Psoas muscle (tissue), 8 donors: ENCODE results near the gene NCSTN. TPM values are rescaled to one million over a fixed set of nuclear protein-coding genes. Genes with fewer than 3 reads are reported as not detected.

ENCODE experiments used
- ATAC-seq, 4 donors: fragments of 200-7000 bp; cut with Tn5 transposase; one replicate each; pipeline ENCODE4 v1.9.1; 2020; ENCODE audit warnings: moderate library complexity in 3 of 4, mild to moderate bottlenecking in 2 of 4
- DNase-seq, 2 donors: peaks; one replicate each; pipeline ENCODE4 v3.0.0-alpha.2; 2020
- H3K27ac ChIP-seq: fragments of 200-600 bp; one replicate; pipeline ENCODE4 v1.8.0; 2022
- H3K27me3 ChIP-seq, 3 donors: fragments of 200-600 bp in 1 of 3; one replicate each; pipeline versions ENCODE4 v1.6.1 to v1.8.0; 2013 to 2022; ENCODE audit warnings: low read length in 2 of 3, mild to moderate bottlenecking in 2 of 3, moderate library complexity in 1 of 3; ENCODE audit not compliant: insufficient read depth in 3 of 3
- H3K36me3 ChIP-seq, 2 donors: fragments of 200-600 bp in 1 of 2; one replicate each; pipeline versions ENCODE4 v1.6.1 to v1.8.0; 2013 to 2022; ENCODE audit warnings: low read depth in 1 of 2, mild to moderate bottlenecking in 1 of 2, moderate library complexity in 1 of 2; ENCODE audit not compliant: insufficient read depth in 1 of 2
- H3K4me1 ChIP-seq: fragments of 200-600 bp; one replicate; pipeline ENCODE4 v1.8.0; 2022
- H3K4me3 ChIP-seq: fragments of 200-600 bp; one replicate; pipeline ENCODE4 v1.8.0; 2022; ENCODE audit warnings: mild to moderate bottlenecking
- H3K9me3 ChIP-seq: fragments of 200-600 bp; one replicate; pipeline ENCODE4 v1.8.0; 2022
- CTCF ChIP-seq: fragments of 200-600 bp; IDR thresholded peaks from one replicate; pipeline ENCODE4 v1.8.0; 2022; ENCODE audit warnings: antibody characterized with exemption
- WGBS, 3 donors: extraction: QIAGEN DNeasy Blood & Tissue Kit; methylation state at CpG; one replicate each; pipeline versions ENCODE4 v1.1.6 to v1.1.7; 2013; 5-methylcytosine and 5-hydroxymethylcytosine counted together
- intact Hi-C, 2 donors: fragments of 100-400 bp; cut with DNase I; formaldehyde crosslinking; loops; one replicate each; pipeline versions ENCODE4 v1.11.0 to v1.14.2; 2022
- polyA plus RNA-seq, 3 donors: library from polyadenylated mRNA; stranded (reverse); fragments of 200-250 nt; gene quantifications; one replicate each; pipeline ENCODE4 v1.2.3, GENCODE V29; 2013
- total RNA-seq, 4 donors: library from RNA; stranded (reverse); fragmentation: NEBNext Ultra II Directional in 2 of 4; extraction: Animal tissue kit (Norgen Biotek cat#: 25700) in 2 of 4; gene quantifications; one replicate each; pipeline versions ENCODE4 v1.2.1 to v1.2.4, GENCODE V29; 2021 to 2023
- donor health status: healthy with polysubstance abuse.
- donor health status: DM: no; HTN: no; CAD: no; lungs with moderate emphysema.
- donor health status: Bipolar disorder and iron deficiency.
- donor health status: healthy.
- donor health status: DM: yes; HTN: yes; CAD: no.
- donor health status: DM: no; HTN: no; CAD: no.
- donor health status: DM: no; HTN: no; CAD: no.
- donor health status: DM: yes; HTN: yes; CAD: no.

The NCSTN gene
- total and polyA plus RNA-seq, 7 donors, result 23.5 to 49.8 (median 33.6) TPM

GRCh38 chr1:160308451-160309184, 34.6 kb upstream of the NCSTN start:
- no peaks in the 10 kb centered on the region for H3K4me1 ChIP-seq
- no peak for DNase-seq
- peak in 3 of 4 donors; percentile 43 to 60 (median 44) for ATAC-seq
- WGBS, 3 donors, result 60 to 71% (median 62%) methylated on average over 4 of the region's 4 CpGs
- intact Hi-C loops, result no loop called here
- H3K36me3 ChIP-seq, result peaks cover 34 to 100% of the 10 kb centered on the region in 2 donors
- no peak for TF ChIP-seq CTCF
- no peaks in the 10 kb centered on the region for H3K9me3 ChIP-seq
- no peak overlapping the region for H3K4me3 ChIP-seq
- no peak overlapping the region for H3K27ac ChIP-seq
- H3K27me3 ChIP-seq, result no peaks in the 10 kb centered on the region

GRCh38 chr1:160309185-160309557, 34.0 kb upstream of the NCSTN start:
- Histone ChIP-seq H3K4me1 (no peaks in the 10 kb centered on the region), H3K4me3 (no peak overlapping the region), H3K9me3 (no peaks in the 10 kb centered on the region), H3K27ac (no peak overlapping the region), H3K36me3 (peaks cover 32 to 100% of the 10 kb centered on the region in 2 donors), H3K27me3 (no peaks in the 10 kb centered on the region)
- DNase-seq, result no peak
- intact Hi-C loops, result no loop called here
- TF ChIP-seq CTCF, result no peak
- ATAC-seq, result no peak

DNA sequence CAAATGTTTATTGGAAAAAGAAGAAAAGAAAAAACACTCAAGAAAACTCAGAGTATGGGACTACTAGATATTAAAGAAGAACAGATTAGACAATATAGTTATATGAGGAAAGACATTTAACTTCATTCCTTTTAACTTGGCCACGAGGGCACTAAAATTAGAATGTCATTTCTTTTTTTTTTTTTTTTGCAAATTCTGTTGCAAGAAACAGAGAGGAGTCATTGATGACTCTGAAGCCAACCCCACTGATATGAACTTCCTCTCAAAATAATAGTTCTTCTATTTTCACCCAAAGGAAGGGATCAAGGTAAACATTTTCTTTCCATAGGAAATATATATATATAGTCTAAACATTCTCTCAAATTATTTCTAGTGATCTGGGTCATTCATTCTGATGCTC, 33.6 kb upstream of the NCSTN start:
- Histone ChIP-seq H3K9me3 (no peaks in the 10 kb centered on the region), H3K27me3 (no peaks in the 10 kb centered on the region), H3K36me3 (peaks cover 32 to 100% of the 10 kb centered on the region in 2 donors), H3K4me1 (no peaks in the 10 kb centered on the region), H3K27ac (no peak overlapping the region), H3K4me3 (no peak overlapping the region)
- intact Hi-C loops, result no loop called here
- WGBS, 3 donors, result 61 to 79% (median 69%) methylated on average over 1 of the region's 1 CpG
- no peak for TF ChIP-seq CTCF
- ATAC-seq (no peak), DNase-seq (no peak)

- Histone ChIP-seq H3K4me3 (no peak overlapping the region), H3K4me1 (no peaks in the 10 kb centered on the region), H3K27me3 (no peaks in the 10 kb centered on the region), H3K36me3 (peaks cover 20 to 98% of the 10 kb centered on the region in 2 donors), H3K9me3 (no peaks in the 10 kb centered on the region), H3K27ac (no peak overlapping the region)
- TF ChIP-seq CTCF, result no peak
- no peak for ATAC-seq
- intact Hi-C loops, result no loop called here
- 62 to 74% (median 64%) methylated on average over 2 of the region's 2 CpGs for WGBS, 3 donors
- no peak for DNase-seq
Measured at GRCh38 chr1:160315359-160315758, 27.8 kb upstream of the NCSTN start.

- intact Hi-C loops, result no loop called here
- Histone ChIP-seq H3K27me3 (no peaks in the 10 kb centered on the region), H3K27ac (no peak overlapping the region), H3K4me1 (no peaks in the 10 kb centered on the region), H3K9me3 (no peaks in the 10 kb centered on the region), H3K4me3 (no peak overlapping the region), H3K36me3 (peaks cover 11 to 93% of the 10 kb centered on the region in 2 donors)
- no peak for TF ChIP-seq CTCF
- WGBS, 3 donors, result 97 to 98% (median 98%) methylated on average over 6 of the region's 6 CpGs
- DNase-seq, result no peak
- ATAC-seq, result no peak
Measured at GRCh38 chr1:160322831-160323230, 20.4 kb upstream of the NCSTN start.
